CD14-positive monocyte (primary cell): ENCODE measurements around the gene SLC9A9. TPM values are rescaled to one million over a fixed set of nuclear protein-coding genes. Genes with fewer than 3 reads are reported as not detected.

Source experiments
- DNase-seq, 3 donors: peaks; one replicate each; pipeline ENCODE4 v3.0.0-alpha.2; 2011 to 2022
- H2AFZ ChIP-seq: 2 replicates; pipeline ENCODE4 v1.6.0; 2012; ENCODE audit warnings: mild to moderate bottlenecking, low read depth, low read length, inconsistent platforms; ENCODE audit not compliant: insufficient read depth, poor library complexity, severe bottlenecking
- H3K27ac ChIP-seq, 2 donors: 1 replicate in 1 of 2; 2 replicates in 1 of 2; pipeline ENCODE4 v1.5.1; 2012 to 2013; ENCODE audit warnings: low read length in 2 of 2, control low read depth in 1 of 2, inconsistent platforms in 1 of 2, low read depth in 1 of 2, mild to moderate bottlenecking in 1 of 2
- H3K27me3 ChIP-seq, 2 donors: one replicate each; pipeline versions ENCODE4 v1.6.0 to v1.6.1; 2011 to 2013; ENCODE audit warnings: low read length in 2 of 2; ENCODE audit not compliant: control insufficient read depth in 2 of 2, insufficient read depth in 2 of 2
- H3K36me3 ChIP-seq, 2 donors: replicated peaks in 1 of 2; 1 replicate in 1 of 2; 2 replicates in 1 of 2; pipeline versions ENCODE4 v1.5.1 to v1.6.1; 2012 to 2013; ENCODE audit warnings: low read length in 2 of 2, control low read depth in 1 of 2, inconsistent platforms in 1 of 2, mild to moderate bottlenecking in 1 of 2; ENCODE audit not compliant: insufficient read depth in 2 of 2, control insufficient read depth in 1 of 2
- H3K4me1 ChIP-seq, 2 donors: 1 replicate in 1 of 2; 2 replicates in 1 of 2; pipeline versions ENCODE4 v1.5.1 to v1.6.1; 2012 to 2013; ENCODE audit warnings: low read length in 2 of 2, control low read depth in 1 of 2, inconsistent platforms in 1 of 2, mild to moderate bottlenecking in 1 of 2, moderate library complexity in 1 of 2; ENCODE audit not compliant: insufficient read depth in 2 of 2, control insufficient read depth in 1 of 2
- H3K4me2 ChIP-seq: replicated peaks from 2 replicates; pipeline ENCODE3; 2012; ENCODE audit warnings: low read length, moderate library complexity, mild to moderate bottlenecking; ENCODE audit not compliant: poor library complexity, severe bottlenecking; ENCODE audit errors: extremely low read depth
- H3K4me3 ChIP-seq, 3 experiments: fragments of 200-600 bp in 1 of 3; sonication (generic) in 1 of 3; replicated peaks in 1 of 3; 1 replicate in 2 of 3; 2 replicates in 1 of 3; pipeline ENCODE4 v1.5.1; 2011 to 2013; ENCODE audit warnings: low read length in 3 of 3, mild to moderate bottlenecking in 3 of 3, control low read depth in 2 of 3, low read depth in 2 of 3, inconsistent platforms in 1 of 3, moderate library complexity in 1 of 3
- H3K79me2 ChIP-seq: 2 replicates; pipeline ENCODE4 v1.6.0; 2012; ENCODE audit warnings: mild to moderate bottlenecking, control low read depth, inconsistent platforms, low read length, moderate library complexity; ENCODE audit not compliant: insufficient read depth
- H3K9ac ChIP-seq: 2 replicates; pipeline ENCODE4 v1.6.0; 2017; ENCODE audit warnings: low read length, mild to moderate bottlenecking; ENCODE audit not compliant: insufficient read depth, poor library complexity, severe bottlenecking
- H3K9me3 ChIP-seq, 2 donors: replicated peaks in 1 of 2; 1 replicate in 1 of 2; 2 replicates in 1 of 2; pipeline versions ENCODE4 v1.5.1 to v1.6.1; 2012 to 2013; ENCODE audit warnings: low read length in 2 of 2, control low read depth in 1 of 2; ENCODE audit not compliant: control insufficient read depth in 1 of 2, insufficient read depth in 1 of 2
- H4K20me1 ChIP-seq: 2 replicates; pipeline ENCODE4 v1.6.0; 2012; ENCODE audit warnings: mild to moderate bottlenecking, low read length, control low read depth, moderate library complexity; ENCODE audit not compliant: insufficient read depth
- H3K27ac Mint-ChIP-seq, 7 donors: one replicate each; pipeline ENCODE4 v1.8.0; 2020; ENCODE audit warnings: mild to moderate bottlenecking in 7 of 7, mixed read lengths in 7 of 7, moderate library complexity in 6 of 7, inconsistent platforms in 2 of 7
- H3K27me3 Mint-ChIP-seq, 3 donors: one replicate each; pipeline ENCODE4 v1.8.0; 2021 to 2022; ENCODE audit warnings: low read depth in 3 of 3, mild to moderate bottlenecking in 3 of 3, mixed read lengths in 3 of 3, moderate library complexity in 3 of 3, inconsistent platforms in 1 of 3
- H3K36me3 Mint-ChIP-seq, 2 donors: one replicate each; pipeline ENCODE4 v1.8.0; 2020; ENCODE audit warnings: mixed read lengths in 2 of 2, inconsistent platforms in 1 of 2, mild to moderate bottlenecking in 1 of 2
- H3K4me1 Mint-ChIP-seq: one replicate; pipeline ENCODE4 v1.8.0; 2020; ENCODE audit warnings: mild to moderate bottlenecking, mixed read lengths
- H3K4me3 Mint-ChIP-seq, 2 donors: one replicate each; pipeline ENCODE4 v1.8.0; 2020; ENCODE audit warnings: mild to moderate bottlenecking in 2 of 2, mixed read lengths in 2 of 2, moderate library complexity in 1 of 2
- H3K9me3 Mint-ChIP-seq, 7 donors: one replicate each; pipeline ENCODE4 v1.8.0; 2020 to 2022; ENCODE audit warnings: mixed read lengths in 7 of 7, mild to moderate bottlenecking in 6 of 7, moderate library complexity in 6 of 7, inconsistent platforms in 2 of 7
- WGBS: methylation state at CpG from one replicate; pipeline ENCODE4 v1.1.5; 2013; ENCODE audit warnings: missing lambda C conversion rate; ENCODE audit not compliant: insufficient coverage; 5-methylcytosine and 5-hydroxymethylcytosine counted together
- intact Hi-C, 2 donors: fragments of 100-400 bp; cut with micrococcal nuclease; formaldehyde crosslinking; loops; one replicate each; pipeline versions ENCODE4 v1.15.0 to v1.15.1; 2023
- polyA plus RNA-seq, 3 donors: library from polyadenylated mRNA; depleted of rRNA in 1 of 3; unstranded in 2 of 3; stranded (reverse) in 1 of 3; fragments of 300-500 nt in 2 of 3; fragments of >200 nt in 1 of 3; fragmentation: Illumina TruSeq in 2 of 3; gene quantifications; 1 replicate in 2 of 3; 2 replicates in 1 of 3; pipeline ENCODE4 v1.2.3, GENCODE V29; 2012 to 2021
- TF ChIP-seq, protein P1 (sequence below): fragments of 200-600 bp; IDR thresholded peaks from one replicate; pipeline ENCODE4 v1.8.0; 2022; ENCODE audit warnings: antibody characterized with exemption, mild to moderate bottlenecking

Gene SLC9A9
- polyA plus RNA-seq, 3 donors = 14.1 to 32.8 (median 27.0) TPM

DNA sequence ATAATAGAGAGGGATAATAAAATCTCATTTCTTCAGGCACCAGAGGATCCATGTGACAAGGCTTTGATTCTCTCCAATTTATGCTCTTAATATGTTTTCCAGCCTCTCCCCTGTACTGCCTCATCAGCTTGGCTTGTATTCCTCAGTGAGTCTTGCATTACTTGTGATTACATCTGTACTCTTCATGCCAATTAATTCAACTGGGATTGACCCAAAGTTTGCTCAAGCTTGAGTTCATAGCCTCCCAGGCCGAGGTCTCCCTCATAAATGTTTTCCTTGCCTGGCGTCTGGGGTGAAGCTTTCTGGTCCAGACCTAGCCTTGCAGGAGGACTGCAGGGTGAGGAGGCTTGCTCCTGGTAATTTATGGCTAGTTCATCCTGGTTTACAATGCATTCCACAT is 581.8 kb downstream of the SLC9A9 start:
- Histone ChIP-seq H4K20me1 (no peaks in the 10 kb centered on the region), H3K36me3 (peaks cover 6 to 22% of the 10 kb centered on the region in 2 donors), H3K4me1 (no peaks in the 10 kb centered on the region), H3K4me3 (no peak overlapping the region), H3K4me2 (no peak overlapping the region), H3K79me2 (no peaks in the 10 kb centered on the region), H3K27ac (no peak overlapping the region), H3K27me3 (no peaks in the 10 kb centered on the region), H2AFZ (no peak overlapping the region), H3K9ac (no peak overlapping the region), H3K9me3 (no peaks in the 10 kb centered on the region)
- H3K4me3 Mint-ChIP-seq = no peak overlapping the region
- no peaks in the 10 kb centered on the region for H3K9me3 Mint-ChIP-seq
- TF ChIP-seq, protein P1, sequence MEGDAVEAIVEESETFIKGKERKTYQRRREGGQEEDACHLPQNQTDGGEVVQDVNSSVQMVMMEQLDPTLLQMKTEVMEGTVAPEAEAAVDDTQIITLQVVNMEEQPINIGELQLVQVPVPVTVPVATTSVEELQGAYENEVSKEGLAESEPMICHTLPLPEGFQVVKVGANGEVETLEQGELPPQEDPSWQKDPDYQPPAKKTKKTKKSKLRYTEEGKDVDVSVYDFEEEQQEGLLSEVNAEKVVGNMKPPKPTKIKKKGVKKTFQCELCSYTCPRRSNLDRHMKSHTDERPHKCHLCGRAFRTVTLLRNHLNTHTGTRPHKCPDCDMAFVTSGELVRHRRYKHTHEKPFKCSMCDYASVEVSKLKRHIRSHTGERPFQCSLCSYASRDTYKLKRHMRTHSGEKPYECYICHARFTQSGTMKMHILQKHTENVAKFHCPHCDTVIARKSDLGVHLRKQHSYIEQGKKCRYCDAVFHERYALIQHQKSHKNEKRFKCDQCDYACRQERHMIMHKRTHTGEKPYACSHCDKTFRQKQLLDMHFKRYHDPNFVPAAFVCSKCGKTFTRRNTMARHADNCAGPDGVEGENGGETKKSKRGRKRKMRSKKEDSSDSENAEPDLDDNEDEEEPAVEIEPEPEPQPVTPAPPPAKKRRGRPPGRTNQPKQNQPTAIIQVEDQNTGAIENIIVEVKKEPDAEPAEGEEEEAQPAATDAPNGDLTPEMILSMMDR = no peak
- peaks cover 0 to 2% (median 0%) of the 10 kb centered on the region in 3 donors for H3K27me3 Mint-ChIP-seq
- peaks cover 5% of the 10 kb centered on the region for H3K4me1 Mint-ChIP-seq
- H3K27ac Mint-ChIP-seq = peak overlapping the region in 1 of 7 donors; percentile 43
- no CpG with 5 or more reads among the region's 2 CpGs for WGBS
- no peak for DNase-seq
- peaks cover 14 to 22% of the 10 kb centered on the region in 2 donors for H3K36me3 Mint-ChIP-seq
- intact Hi-C loops = no loop called here

DNA sequence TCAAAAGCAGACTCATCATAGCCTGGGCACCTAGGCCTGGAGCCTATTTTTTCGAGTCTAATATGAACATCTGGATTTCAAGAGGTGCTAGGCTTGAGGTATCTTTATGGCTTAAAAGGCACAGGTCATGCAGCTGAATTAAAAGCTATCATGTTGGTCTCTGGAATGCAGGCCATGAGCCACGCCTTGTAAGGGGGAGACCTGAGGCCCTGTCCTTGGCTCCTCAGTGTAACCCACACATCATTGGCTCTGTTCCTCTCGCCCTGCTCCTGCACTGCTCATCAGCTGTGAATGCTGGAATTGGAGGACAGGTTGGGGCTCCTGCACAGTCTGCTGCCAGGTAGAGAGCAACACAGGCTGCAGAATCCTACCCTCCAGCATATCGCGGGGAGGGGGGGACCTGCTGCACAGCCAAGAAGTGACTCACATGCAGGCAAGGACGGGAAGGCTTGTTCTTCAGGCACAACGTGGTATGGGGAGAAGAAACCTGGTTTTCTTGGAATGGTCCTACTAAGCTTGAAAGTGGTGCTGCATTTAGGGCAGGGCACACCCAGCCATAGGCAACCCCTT is 582.7 kb downstream of the SLC9A9 start:
- H3K4me1 Mint-ChIP-seq = peaks cover 5% of the 10 kb centered on the region
- TF ChIP-seq, protein P1 = no peak
- intact Hi-C loops = no loop called here
- H3K36me3 ChIP-seq = peaks cover 6 to 22% of the 10 kb centered on the region in 2 donors
- peaks cover 14 to 22% of the 10 kb centered on the region in 2 donors for H3K36me3 Mint-ChIP-seq
- H3K79me2 ChIP-seq = no peaks in the 10 kb centered on the region
- WGBS = 100% methylated on average over 3 of the region's 7 CpGs
- no peaks in the 10 kb centered on the region for H4K20me1 ChIP-seq
- H3K9me3 ChIP-seq = no peaks in the 10 kb centered on the region
- no peaks in the 10 kb centered on the region for H3K9me3 Mint-ChIP-seq
- H3K9ac ChIP-seq = no peak overlapping the region
- H3K27ac ChIP-seq = no peak overlapping the region
- H3K27me3 ChIP-seq = no peaks in the 10 kb centered on the region
- no peak overlapping the region for H3K4me2 ChIP-seq
- H3K27me3 Mint-ChIP-seq = peaks cover 0 to 2% (median 0%) of the 10 kb centered on the region in 3 donors
- peak overlapping the region in 1 of 7 donors; percentile 42 for H3K27ac Mint-ChIP-seq
- no peak for DNase-seq
- H3K4me3 ChIP-seq = no peak overlapping the region
- H3K4me1 ChIP-seq = no peaks in the 10 kb centered on the region
- no peak overlapping the region for H3K4me3 Mint-ChIP-seq
- H2AFZ ChIP-seq = no peak overlapping the region
